Esophagus squamous epithelium (tissue), 5 donors: Measurements from ENCODE around the gene ADAT1. TPM values are rescaled to one million over a fixed set of nuclear protein-coding genes. Genes with fewer than 3 reads are reported as not detected.
A peak's percentile ranks its signal among the peaks of the same experiment; 100 is the strongest.

Experiments used
- DNase-seq: peaks from one replicate; lab custom pipeline; 2025; lab: John Stamatoyannopoulos, UW
- H3K27ac ChIP-seq, 4 donors: fragments of 200-600 bp; sonication (generic); one replicate each; pipeline ENCODE4 v1.5.1; 2016 to 2019; ENCODE audit warnings: mild to moderate bottlenecking in 1 of 4
- H3K27me3 ChIP-seq, 4 donors: fragments of 200-600 bp; sonication (generic); 1 replicate in 3 of 4; 2 replicates in 1 of 4; pipeline versions ENCODE4 v1.5.1 to v1.6.0; 2017 to 2021; ENCODE audit warnings: antibody characterized with exemption in 1 of 4
- H3K36me3 ChIP-seq, 3 donors: fragments of 200-600 bp; sonication (generic); one replicate each; pipeline ENCODE4 v1.5.1; 2016 to 2019
- H3K4me1 ChIP-seq, 3 donors: fragments of 200-600 bp; sonication (generic); one replicate each; pipeline ENCODE4 v1.5.1; 2017 to 2019
- H3K4me3 ChIP-seq, 4 donors: fragments of 200-600 bp; sonication (generic); 1 replicate in 3 of 4; 2 replicates in 1 of 4; pipeline ENCODE4 v1.5.1; 2016 to 2019; ENCODE audit warnings: mild to moderate bottlenecking in 2 of 4, moderate library complexity in 1 of 4
- H3K9me3 ChIP-seq, 3 donors: fragments of 200-600 bp; sonication (generic); one replicate each; pipeline ENCODE4 v1.5.1; 2016 to 2019
- CTCF ChIP-seq, 6 experiments: fragments of 450-650 bp in 4 of 6; fragments of 200-600 bp in 2 of 6; sonication (generic) in 2 of 6; IDR thresholded peaks; one replicate each; pipeline ENCODE4 v1.5.1; 2016 to 2019; ENCODE audit warnings: antibody characterized with exemption in 6 of 6, mild to moderate bottlenecking in 4 of 6, moderate library complexity in 4 of 6
- POLR2A ChIP-seq, 4 donors: fragments of 450-650 bp; IDR thresholded peaks; one replicate each; pipeline ENCODE4 v1.6.1; 2017; ENCODE audit warnings: antibody characterized with exemption in 4 of 4, mild to moderate bottlenecking in 4 of 4, moderate library complexity in 3 of 4
- WGBS, 2 donors: methylation state at CpG; one replicate each; pipeline ENCODE4 v1.1.5; 2018; 5-methylcytosine and 5-hydroxymethylcytosine counted together
- intact Hi-C: fragments of 100-400 bp; cut with DNase I; formaldehyde crosslinking; loops from one replicate; pipeline ENCODE4 v1.15.0; 2022
- total RNA-seq, 4 donors: library from RNA; depleted of rRNA; stranded (reverse); fragments of >200 nt; gene quantifications; one replicate each; pipeline ENCODE4 v1.1.0, GENCODE V29; 2016
- donor health status: DM: yes; HTN: yes; CAD: no.

ADAT1 gene
- total RNA-seq, 4 donors from 2014 or later, result 17.9 to 35.2 (median 25.3) TPM

- TF ChIP-seq CTCF (IDR thresholded peaks at IDR 0.05) (no peak), POLR2A (IDR thresholded peaks at IDR 0.05) (no peak)
- intact Hi-C loops, result no loop called here
- WGBS, 2 donors, result 75 to 80% methylated on average over 2 of the region's 2 CpGs
Observed at GRCh38 chr16:75658175-75658574, 35.1 kb upstream of the ADAT1 start.

GRCh38 chr16:75653922-75654321 lies 30.8 kb upstream of the ADAT1 start:
- intact Hi-C loops, result no loop called here
- no peak for TF ChIP-seq POLR2A (IDR thresholded peaks at IDR 0.05)
- no peak for TF ChIP-seq CTCF (IDR thresholded peaks at IDR 0.05)
- Histone ChIP-seq H3K36me3 (peaks cover 0 to 49% (median 22%) of the 10 kb centered on the region in 3 donors), H3K4me3 (no peak overlapping the region), H3K4me1 (peaks cover 12 to 58% (median 34%) of the 10 kb centered on the region in 3 donors), H3K9me3 (no peaks in the 10 kb centered on the region), H3K27me3 (no peaks in the 10 kb centered on the region), H3K27ac (no peak overlapping the region)
- no peak for DNase-seq
- 38 to 64% methylated on average over 1 of the region's 1 CpG for whole genome bisulfite sequencing, 2 donors

More at GRCh38 chr16:75658175-75658574, 35.1 kb upstream of the ADAT1 start:
- H3K4me1 ChIP-seq, result peaks cover 0 to 38% (median 5%) of the 10 kb centered on the region in 3 donors
- no peaks in the 10 kb centered on the region for H3K27me3 ChIP-seq
- no peaks in the 10 kb centered on the region for H3K9me3 ChIP-seq
- H3K36me3 ChIP-seq, result peaks cover 0 to 75% (median 22%) of the 10 kb centered on the region in 3 donors
- H3K27ac ChIP-seq, result no peak overlapping the region
- H3K4me3 ChIP-seq, result no peak overlapping the region
- no peak for DNase-seq

- H3K4me1 ChIP-seq, result peaks cover 30 to 80% (median 48%) of the 10 kb centered on the region in 3 donors
- DNase-seq, result no peak
- H3K36me3 ChIP-seq, result peaks cover 0 to 16% (median 0%) of the 10 kb centered on the region in 3 donors
- TF ChIP-seq POLR2A (IDR thresholded peaks at IDR 0.05) (peak in 1 of 4 donors; percentile 42), CTCF (IDR thresholded peaks at IDR 0.05) (no peak)
- intact Hi-C loops, result loop anchor here (5.0 kb wide), 1 partner anchor 114 kb away; no protein-coding TSS in a partner anchor
- WGBS, 2 donors, result 0% methylated on average over 28 of the region's 62 CpGs
- no peaks in the 10 kb centered on the region for H3K27me3 ChIP-seq
- peak overlapping the region; percentile 94 to 98 (median 97) for H3K27ac ChIP-seq
- H3K4me3 ChIP-seq, result peak overlapping the region; percentile 85 to 97 (median 94)
- H3K9me3 ChIP-seq, result no peaks in the 10 kb centered on the region
Observed at GRCh38 chr16:75648265-75649076, 25.4 kb upstream of the ADAT1 start.

GRCh38 chr16:75647492-75648264 lies 24.6 kb upstream of the ADAT1 start, which contains the start of the genes KARS1 and TERF2IP:
Gene KARS1, minus strand, starts transcription at chr16:75647665. Its CDS starts 26 bp downstream, at chr16:75647639.
Gene TERF2IP, plus strand, starts transcription at chr16:75647773. Its CDS starts 110 bp downstream, at chr16:75647883.
- intact Hi-C loops, result loop anchor here (5.0 kb wide), 1 partner anchor 115 kb away; no protein-coding TSS in a partner anchor
- H3K4me3 ChIP-seq, result peak within 1 kb of the TSS; percentile 85 to 97 (median 94)
- H3K36me3 ChIP-seq, result peaks cover 0 to 24% (median under 1%) of the 10 kb centered on the region in 3 donors
- DNase-seq, result peak; percentile 63
- H3K27me3 ChIP-seq, result no peaks in the 10 kb centered on the region
- H3K9me3 ChIP-seq, result no peaks in the 10 kb centered on the region
- WGBS, 2 donors, result 0% methylated on average over 4 of the region's 76 CpGs; no CpG with 5 or more reads in 1 of the 2 donors
- H3K27ac ChIP-seq, result peak within 1 kb of the TSS; percentile 94 to 98 (median 97)
- peaks cover 30 to 72% (median 42%) of the 10 kb centered on the region in 3 donors for H3K4me1 ChIP-seq
- TF ChIP-seq CTCF (IDR thresholded peaks at IDR 0.05) (peak in 1 of 6 experiments; percentile 18), POLR2A (IDR thresholded peaks at IDR 0.05) (peak in 3 of 4 donors; percentile 95 to 99 (median 95))
